ENCODE results near the gene MPHOSPH8. TPM values are rescaled to one million over a fixed set of nuclear protein-coding genes. Genes with fewer than 3 reads are reported as not detected.

Gene MPHOSPH8, protein sequence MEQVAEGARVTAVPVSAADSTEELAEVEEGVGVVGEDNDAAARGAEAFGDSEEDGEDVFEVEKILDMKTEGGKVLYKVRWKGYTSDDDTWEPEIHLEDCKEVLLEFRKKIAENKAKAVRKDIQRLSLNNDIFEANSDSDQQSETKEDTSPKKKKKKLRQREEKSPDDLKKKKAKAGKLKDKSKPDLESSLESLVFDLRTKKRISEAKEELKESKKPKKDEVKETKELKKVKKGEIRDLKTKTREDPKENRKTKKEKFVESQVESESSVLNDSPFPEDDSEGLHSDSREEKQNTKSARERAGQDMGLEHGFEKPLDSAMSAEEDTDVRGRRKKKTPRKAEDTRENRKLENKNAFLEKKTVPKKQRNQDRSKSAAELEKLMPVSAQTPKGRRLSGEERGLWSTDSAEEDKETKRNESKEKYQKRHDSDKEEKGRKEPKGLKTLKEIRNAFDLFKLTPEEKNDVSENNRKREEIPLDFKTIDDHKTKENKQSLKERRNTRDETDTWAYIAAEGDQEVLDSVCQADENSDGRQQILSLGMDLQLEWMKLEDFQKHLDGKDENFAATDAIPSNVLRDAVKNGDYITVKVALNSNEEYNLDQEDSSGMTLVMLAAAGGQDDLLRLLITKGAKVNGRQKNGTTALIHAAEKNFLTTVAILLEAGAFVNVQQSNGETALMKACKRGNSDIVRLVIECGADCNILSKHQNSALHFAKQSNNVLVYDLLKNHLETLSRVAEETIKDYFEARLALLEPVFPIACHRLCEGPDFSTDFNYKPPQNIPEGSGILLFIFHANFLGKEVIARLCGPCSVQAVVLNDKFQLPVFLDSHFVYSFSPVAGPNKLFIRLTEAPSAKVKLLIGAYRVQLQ
- total RNA-seq (2021; ENCODE audit: unreplicated experiment): 20.6 TPM
- polyA plus RNA-seq (2012; ENCODE audit: insufficient read length): 17.2 TPM
- percentile 74 among the genes with signal in this experiment for Bru-seq, nascent RNA
- BruChase-seq, experiment 1, labeled RNA remaining after a 2-hour chase: percentile 78 among the genes with signal in this experiment
- BruChase-seq, experiment 2, labeled RNA remaining after a 6-hour chase: percentile 82 among the genes with signal in this experiment
- long read RNA-seq, full-length matches to known transcripts: 4 of 64 reads
- long read RNA-seq, partial matches to known transcripts: 41 of 64 reads
- long read RNA-seq, other reads (novel, unspliced or antisense): 19 of 64 reads

DNA sequence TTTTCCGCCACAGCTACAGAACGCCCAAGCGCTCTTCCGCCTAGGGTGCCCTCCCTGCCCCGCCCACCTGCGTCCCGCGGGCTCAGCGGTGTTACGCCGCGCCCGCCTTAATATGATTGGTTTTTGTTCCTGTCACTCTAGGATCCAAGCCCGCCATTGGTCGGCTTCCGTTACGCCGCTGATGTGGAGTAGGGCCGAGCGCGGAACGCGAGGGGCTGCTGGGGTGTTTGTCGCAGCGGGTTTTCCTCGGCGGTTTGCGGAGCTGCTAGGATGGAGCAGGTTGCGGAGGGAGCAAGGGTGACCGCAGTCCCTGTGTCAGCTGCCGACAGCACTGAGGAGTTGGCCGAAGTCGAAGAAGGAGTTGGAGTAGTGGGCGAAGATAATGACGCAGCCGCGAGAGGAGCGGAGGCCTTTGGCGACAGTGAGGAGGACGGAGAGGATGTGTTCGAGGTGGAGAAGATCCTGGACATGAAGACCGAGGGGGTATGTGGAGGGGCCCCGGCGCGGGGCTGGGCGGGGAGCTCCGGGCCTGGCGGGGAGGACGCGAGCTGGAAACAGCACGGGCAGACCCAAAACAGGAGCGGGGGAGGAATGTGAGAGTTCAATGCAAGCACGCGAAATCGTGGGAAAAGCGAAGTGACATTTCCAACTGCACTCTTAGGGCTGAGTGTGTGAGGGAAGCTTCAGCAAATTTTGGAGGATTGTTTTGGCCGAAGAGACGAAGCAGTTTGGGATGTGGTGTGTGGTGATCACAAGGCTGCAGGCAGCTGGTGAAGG, at the start of gene MPHOSPH8:
Gene MPHOSPH8 (plus strand): TSS at position 181 of the 777 bp plus-strand sequence. CDS start 90 bp downstream, at position 271.
- BruUV-seq (replicated peaks): TSS peak; percentile 61
- peaks cover 10% of the 10 kb centered on the region; the same call in 1 of the 2 replicates for H3K4me1 ChIP-seq (ENCODE audit: control insufficient read depth, insufficient read depth, low read length)
- 0 out of 2 replicates have a peak, but pooled peaks cover 2% of the 10 kb centered on the region for H3K36me3 ChIP-seq (ENCODE audit: control insufficient read depth, insufficient read depth, low read length)
- no peaks in the 10 kb centered on the region for H3K9me3 ChIP-seq (ENCODE audit: control insufficient read depth, insufficient read depth, low read depth, low read length)
- intact Hi-C loops (cut with micrococcal nuclease; ENCODE audit: unreplicated experiment) (no loop called here), in situ Hi-C loops (cut with HindIII; ENCODE audit: low pct_unique_long_range_greater_than_20kb, low sequenced_read_pairs) (no loop called here)
- ATAC-seq: peak; percentile 98
- no peaks in the 10 kb centered on the region for H3K27me3 ChIP-seq (ENCODE audit: control insufficient read depth, insufficient read depth, low read length)
- ChIA-PET CTCF (no interaction called here), POLR2A (no interaction called here)
- peak within 1 kb of the TSS; percentile 93 for H3K27ac ChIP-seq (ENCODE audit: low read length)
- 0 out of 2 replicates have a peak, but pooled peaks have one; percentile 31 for TF ChIP-seq SIN3A (IDR thresholded peaks at IDR 0.05; ENCODE audit: borderline replicate concordance, insufficient read depth, low read depth, low read length)
- TF ChIP-seq TCF7L2 (IDR thresholded peaks at IDR 0.05; ENCODE audit: low read depth, low read length): no peak
- TF ChIP-seq, protein P1, sequence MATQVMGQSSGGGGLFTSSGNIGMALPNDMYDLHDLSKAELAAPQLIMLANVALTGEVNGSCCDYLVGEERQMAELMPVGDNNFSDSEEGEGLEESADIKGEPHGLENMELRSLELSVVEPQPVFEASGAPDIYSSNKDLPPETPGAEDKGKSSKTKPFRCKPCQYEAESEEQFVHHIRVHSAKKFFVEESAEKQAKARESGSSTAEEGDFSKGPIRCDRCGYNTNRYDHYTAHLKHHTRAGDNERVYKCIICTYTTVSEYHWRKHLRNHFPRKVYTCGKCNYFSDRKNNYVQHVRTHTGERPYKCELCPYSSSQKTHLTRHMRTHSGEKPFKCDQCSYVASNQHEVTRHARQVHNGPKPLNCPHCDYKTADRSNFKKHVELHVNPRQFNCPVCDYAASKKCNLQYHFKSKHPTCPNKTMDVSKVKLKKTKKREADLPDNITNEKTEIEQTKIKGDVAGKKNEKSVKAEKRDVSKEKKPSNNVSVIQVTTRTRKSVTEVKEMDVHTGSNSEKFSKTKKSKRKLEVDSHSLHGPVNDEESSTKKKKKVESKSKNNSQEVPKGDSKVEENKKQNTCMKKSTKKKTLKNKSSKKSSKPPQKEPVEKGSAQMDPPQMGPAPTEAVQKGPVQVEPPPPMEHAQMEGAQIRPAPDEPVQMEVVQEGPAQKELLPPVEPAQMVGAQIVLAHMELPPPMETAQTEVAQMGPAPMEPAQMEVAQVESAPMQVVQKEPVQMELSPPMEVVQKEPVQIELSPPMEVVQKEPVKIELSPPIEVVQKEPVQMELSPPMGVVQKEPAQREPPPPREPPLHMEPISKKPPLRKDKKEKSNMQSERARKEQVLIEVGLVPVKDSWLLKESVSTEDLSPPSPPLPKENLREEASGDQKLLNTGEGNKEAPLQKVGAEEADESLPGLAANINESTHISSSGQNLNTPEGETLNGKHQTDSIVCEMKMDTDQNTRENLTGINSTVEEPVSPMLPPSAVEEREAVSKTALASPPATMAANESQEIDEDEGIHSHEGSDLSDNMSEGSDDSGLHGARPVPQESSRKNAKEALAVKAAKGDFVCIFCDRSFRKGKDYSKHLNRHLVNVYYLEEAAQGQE (IDR thresholded peaks at IDR 0.05; ENCODE audit: insufficient read depth in 1 of 2, low read depth in 2 of 2, low read length in 1 of 2): no peak
- TF ChIP-seq, protein P2, sequence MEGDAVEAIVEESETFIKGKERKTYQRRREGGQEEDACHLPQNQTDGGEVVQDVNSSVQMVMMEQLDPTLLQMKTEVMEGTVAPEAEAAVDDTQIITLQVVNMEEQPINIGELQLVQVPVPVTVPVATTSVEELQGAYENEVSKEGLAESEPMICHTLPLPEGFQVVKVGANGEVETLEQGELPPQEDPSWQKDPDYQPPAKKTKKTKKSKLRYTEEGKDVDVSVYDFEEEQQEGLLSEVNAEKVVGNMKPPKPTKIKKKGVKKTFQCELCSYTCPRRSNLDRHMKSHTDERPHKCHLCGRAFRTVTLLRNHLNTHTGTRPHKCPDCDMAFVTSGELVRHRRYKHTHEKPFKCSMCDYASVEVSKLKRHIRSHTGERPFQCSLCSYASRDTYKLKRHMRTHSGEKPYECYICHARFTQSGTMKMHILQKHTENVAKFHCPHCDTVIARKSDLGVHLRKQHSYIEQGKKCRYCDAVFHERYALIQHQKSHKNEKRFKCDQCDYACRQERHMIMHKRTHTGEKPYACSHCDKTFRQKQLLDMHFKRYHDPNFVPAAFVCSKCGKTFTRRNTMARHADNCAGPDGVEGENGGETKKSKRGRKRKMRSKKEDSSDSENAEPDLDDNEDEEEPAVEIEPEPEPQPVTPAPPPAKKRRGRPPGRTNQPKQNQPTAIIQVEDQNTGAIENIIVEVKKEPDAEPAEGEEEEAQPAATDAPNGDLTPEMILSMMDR (IDR thresholded peaks at IDR 0.05): no peak
- peak; percentile 46; the same call in 1 of the 2 replicates for TF ChIP-seq POLR2AphosphoS5 (IDR thresholded peaks at IDR 0.05; ENCODE audit: low read depth, low read length)
- peak; percentile 52 for DNase-seq (ENCODE audit: low read depth, low spot score)
- peak within 1 kb of the TSS; percentile 65 to 96 for H3K4me3 ChIP-seq (ENCODE audit: low read depth in 2 of 2, low read length in 2 of 2)

Data from Panc1 (cell line).